ENCODE data around the gene ZFP1. TPM values are rescaled to one million over a fixed set of nuclear protein-coding genes. Genes with fewer than 3 reads are reported as not detected.

The ZFP1 gene
- total RNA-seq, 1 experiment from 2014 or later = 14.4 TPM

GRCh38 chr16:75151798-75152197 lies 3.5 kb downstream of the ZFP1 start:
- DNase-seq (ENCODE audit: low read depth) = no peak

GRCh38 chr16:75152635-75153034 lies 4.3 kb downstream of the ZFP1 start:
- DNase-seq (ENCODE audit: low read depth) = no peak

- DNase-seq (ENCODE audit: low read depth) = no peak
These were observed 12.1 kb downstream of the ZFP1 start for GRCh38 chr16:75160386-75160785.

GRCh38 chr16:75169899-75170405 lies 21.6 kb downstream of the ZFP1 start:
- DNase-seq (ENCODE audit: low read depth) = no peak

GRCh38 chr16:75172578-75172977 lies 24.3 kb downstream of the ZFP1 start:
- DNase-seq (ENCODE audit: low read depth) = no peak

- DNase-seq (ENCODE audit: low read depth) = no peak
These were observed 26.8 kb downstream of the ZFP1 start for GRCh38 chr16:75175074-75175473.

- no peak for DNase-seq (ENCODE audit: low read depth)
These were observed 28.6 kb downstream of the ZFP1 start for GRCh38 chr16:75176926-75177325.

GRCh38 chr16:75179208-75179607 lies 30.9 kb downstream of the ZFP1 start:
- no peak for DNase-seq (ENCODE audit: low read depth)

- DNase-seq (ENCODE audit: low read depth) = no peak
These were observed 33.3 kb downstream of the ZFP1 start for GRCh38 chr16:75181630-75182029.

GRCh38 chr16:75188832-75189477 lies 40.6 kb downstream of the ZFP1 start:
- no peak for DNase-seq (ENCODE audit: low read depth)

GRCh38 chr16:75189638-75190245 lies 41.4 kb downstream of the ZFP1 start:
- no peak for DNase-seq (ENCODE audit: low read depth)

- DNase-seq (ENCODE audit: low read depth) = no peak
These were observed 44.4 kb downstream of the ZFP1 start for GRCh38 chr16:75192606-75193264.

GRCh38 chr16:75193265-75193650 lies 44.9 kb downstream of the ZFP1 start:
- no peak for DNase-seq (ENCODE audit: low read depth)

- no peak for DNase-seq (ENCODE audit: low read depth)
These were observed 45.6 kb downstream of the ZFP1 start for GRCh38 chr16:75193730-75194444.

- no peak for DNase-seq (ENCODE audit: low read depth)
These were observed 47.8 kb downstream of the ZFP1 start for GRCh38 chr16:75195811-75196790.

- no peak for DNase-seq (ENCODE audit: low read depth)
These were observed 48.5 kb downstream of the ZFP1 start for GRCh38 chr16:75196836-75197235.

GRCh38 chr16:75197522-75198134 lies 49.3 kb downstream of the ZFP1 start:
- no peak for DNase-seq (ENCODE audit: low read depth)

GRCh38 chr16:75198135-75198600 lies 49.8 kb downstream of the ZFP1 start:
- no peak for DNase-seq (ENCODE audit: low read depth)

GRCh38 chr16:75202069-75202590 lies 53.8 kb downstream of the ZFP1 start:
- no peak for DNase-seq (ENCODE audit: low read depth)

- DNase-seq (ENCODE audit: low read depth) = no peak
These were observed 54.8 kb downstream of the ZFP1 start for GRCh38 chr16:75203096-75203495.
